Endothelial cell of umbilical vein (primary cell): Measurements from ENCODE around the gene CCDC73. TPM values are rescaled to one million over a fixed set of nuclear protein-coding genes. Genes with fewer than 3 reads are reported as not detected.

Experiments
- BruUV-seq: library from RNA; stranded (reverse); fragments of 400-500 nt; replicated peaks from 2 replicates; lab custom pipeline; 2021; lab: Mats Ljungman, UMichigan
- CTCF ChIA-PET: fragments of 300-600, 350-600 bp; sonication (Branson Sonifier 250); formaldehyde crosslinking; loops from one replicate; lab custom pipeline; 2021; ENCODE audit warnings: antibody characterized with exemption, inconsistent platforms; lab: Charles Lee
- POLR2A ChIA-PET: fragments of 300-600, 350-600 bp; sonication (Branson Sonifier 250); formaldehyde crosslinking; loops from one replicate; lab custom pipeline; 2021; ENCODE audit warnings: antibody characterized with exemption, inconsistent platforms; lab: Charles Lee
- DNase-seq: peaks from one replicate; pipeline ENCODE4 v3.0.0-alpha.2; 2011; ENCODE audit warnings: low read depth, low spot score
- FAIRE-seq: peaks from 2 replicates; lab custom pipeline; 2011; peaks lifted over from hg19 to GRCh38; lab: Jason Lieb, UNC
- H2AFZ ChIP-seq: 2 replicates; pipeline ENCODE4 v1.6.0; 2012; ENCODE audit warnings: low read depth, low read length, control low read depth, inconsistent platforms
- H3K27ac ChIP-seq: 2 replicates; pipeline ENCODE4 v1.5.1; 2011; ENCODE audit warnings: low read depth, mild to moderate bottlenecking, control low read depth, low read length, moderate library complexity; ENCODE audit not compliant: insufficient read depth
- H3K27me3 ChIP-seq, 2 experiments: 2 replicates each; pipeline versions ENCODE4 v1.6.0 to v1.6.1; 2011; ENCODE audit warnings: low read length in 2 of 2, mixed read lengths in 1 of 2; ENCODE audit not compliant: control insufficient read depth in 2 of 2, insufficient read depth in 2 of 2
- H3K36me3 ChIP-seq, 2 experiments: 2 replicates in 1 of 2; 3 replicates in 1 of 2; pipeline ENCODE4 v1.5.1; 2011; ENCODE audit warnings: low read length in 2 of 2, mild to moderate bottlenecking in 1 of 2, moderate library complexity in 1 of 2; ENCODE audit not compliant: control insufficient read depth in 2 of 2, insufficient read depth in 2 of 2; ENCODE audit errors: extremely low read depth in 1 of 2
- H3K4me1 ChIP-seq: 3 replicates; pipeline ENCODE4 v1.5.1; 2011; ENCODE audit warnings: mild to moderate bottlenecking, low read length; ENCODE audit not compliant: control insufficient read depth, insufficient read depth; ENCODE audit errors: extremely low read depth
- H3K4me2 ChIP-seq: 2 replicates; pipeline ENCODE4 v1.6.1; 2011; ENCODE audit warnings: low read length, control low read depth, mixed read lengths; ENCODE audit not compliant: insufficient read depth
- H3K4me3 ChIP-seq, 3 experiments: fragments of 200-600 bp in 1 of 3; sonication (generic), shearing (Covaris generic) in 1 of 3; replicated peaks in 1 of 3; 2 replicates each; pipeline ENCODE4 v1.5.1; 2011 to 2016; ENCODE audit warnings: control low read depth in 3 of 3, low read length in 3 of 3, mild to moderate bottlenecking in 2 of 3, inconsistent platforms in 1 of 3, low read depth in 1 of 3, moderate library complexity in 1 of 3; ENCODE audit not compliant: insufficient read depth in 1 of 3
- H3K79me2 ChIP-seq: 2 replicates; pipeline ENCODE4 v1.6.0; 2012; ENCODE audit warnings: low read length, inconsistent platforms; ENCODE audit not compliant: control insufficient read depth, insufficient read depth
- H3K9ac ChIP-seq: replicated peaks from 2 replicates; pipeline ENCODE3; 2011; ENCODE audit warnings: low read length, control low read depth; ENCODE audit not compliant: insufficient read depth; ENCODE audit errors: extremely low read depth
- H3K9me1 ChIP-seq: replicated peaks from 3 replicates; pipeline ENCODE4 v1.6.0; 2011; ENCODE audit warnings: mild to moderate bottlenecking, low read length; ENCODE audit not compliant: control insufficient read depth, insufficient read depth; ENCODE audit errors: extremely low read depth
- H3K9me3 ChIP-seq: replicated peaks from 2 replicates; pipeline ENCODE4 v1.5.1; 2012; ENCODE audit warnings: low read length, inconsistent platforms; ENCODE audit not compliant: control insufficient read depth, insufficient read depth
- H4K20me1 ChIP-seq: replicated peaks from 2 replicates; pipeline ENCODE3; 2011; ENCODE audit warnings: mild to moderate bottlenecking, low read length; ENCODE audit not compliant: control insufficient read depth, insufficient read depth; ENCODE audit errors: extremely low read depth
- CTCF ChIP-seq, 2 donors: IDR thresholded peaks; 1 replicate in 1 of 2; 2 replicates in 1 of 2; pipeline ENCODE4 v1.5.1; 2011; ENCODE audit warnings: low read length in 2 of 2, mild to moderate bottlenecking in 2 of 2, moderate library complexity in 2 of 2, control low read depth in 1 of 2, inconsistent platforms in 1 of 2, low read depth in 1 of 2; ENCODE audit not compliant: insufficient read depth in 1 of 2; ENCODE audit errors: extremely low read depth in 1 of 2
- MAX ChIP-seq: IDR thresholded peaks from 2 replicates; pipeline ENCODE4 v1.6.1; 2011; ENCODE audit not compliant: insufficient read depth, insufficient read length
- POLR2A ChIP-seq: IDR thresholded peaks from 2 replicates; pipeline ENCODE4 v1.6.1; 2012; ENCODE audit warnings: low read depth, mild to moderate bottlenecking, control low read depth, low read length
- POLR2AphosphoS5 ChIP-seq: IDR thresholded peaks from 2 replicates; pipeline ENCODE4 v1.6.1; 2012; ENCODE audit warnings: low read depth, mild to moderate bottlenecking, control low read depth, low read length, moderate library complexity; ENCODE audit not compliant: insufficient read depth
- dilution Hi-C: fragments of 300-500 bp; cut with MboI; formaldehyde crosslinking; loops from one replicate; pipeline ENCODE4 v1.15.0; 2019; ENCODE audit warnings: low sequenced_read_pairs; ENCODE audit not compliant: extremely low pct_ligation_motif_present
- intact Hi-C: fragments of 100-400 bp; cut with micrococcal nuclease; formaldehyde crosslinking; loops from one replicate; pipeline ENCODE4 v1.10.0; 2022
- polyA plus RNA-seq, 4 experiments: library from polyadenylated mRNA; depleted of rRNA in 3 of 4; stranded (reverse) in 3 of 4; unstranded in 1 of 4; fragments of >200 nt; gene quantifications; 2 replicates each; pipeline versions ENCODE4 v1.2.1 to v1.2.3, GENCODE V29; 2011 to 2012; ENCODE audit warnings: missing spikeins in 1 of 4
- total RNA-seq: library from RNA; stranded (reverse); gene quantifications from 2 replicates; pipeline ENCODE4 v1.2.3, GENCODE V29; 2021

The CCDC73 gene
- total and polyA plus RNA-seq, 2 donors (not counting 3 experiments of a cell fraction or from before 2014, with no cell fraction given), result not detected

GRCh38 chr11:32630844-32631243 lies 163.6 kb downstream of the CCDC73 start:
- no peak for FAIRE-seq
- no peaks in the 10 kb centered on the region for H3K9me1 ChIP-seq
- peak; percentile 1 for DNase-seq

More at GRCh38 chr11:32630844-32631243, 163.6 kb downstream of the CCDC73 start:
- H3K9me3 ChIP-seq, result no peaks in the 10 kb centered on the region
- peaks cover 0 to 6% of the 10 kb centered on the region in 2 experiments for H3K27me3 ChIP-seq
- BruUV-seq, result no TSS peak
- no peak overlapping the region for H3K27ac ChIP-seq
- no peak overlapping the region for H3K9ac ChIP-seq
- no peak overlapping the region for H3K4me2 ChIP-seq
- TF ChIP-seq CTCF (IDR thresholded peaks at IDR 0.05; ENCODE audit: extremely low read depth in 1 of 2, insufficient read depth in 1 of 2, low read depth in 1 of 2, low read length in 2 of 2) (no peak), POLR2A (no peak), POLR2AphosphoS5 (no peak), MAX (no peak)
- ChIA-PET CTCF (no interaction called here), POLR2A (no interaction called here)
- intact Hi-C loops, result no loop called here
- no peaks in the 10 kb centered on the region for H3K36me3 ChIP-seq
- H3K4me1 ChIP-seq, result no peaks in the 10 kb centered on the region
- H3K4me3 ChIP-seq, result no peak overlapping the region
- H3K79me2 ChIP-seq, result no peaks in the 10 kb centered on the region
- H4K20me1 ChIP-seq, result no peaks in the 10 kb centered on the region
- dilution Hi-C loops, result no loop called here
- no peak overlapping the region for H2AFZ ChIP-seq
